Prostate gland (tissue), 2 donors: ENCODE results near the gene ERC2. TPM values are rescaled to one million over a fixed set of nuclear protein-coding genes. Genes with fewer than 3 reads are reported as not detected.

Experiments
- DNase-seq: peaks from one replicate; pipeline ENCODE4 v3.0.0-alpha.2; 2019; ENCODE audit warnings: low spot score
- H3K27ac ChIP-seq, 2 donors: fragments of 200-600 bp; sonication (generic); 2 replicates each; pipeline ENCODE4 v1.5.1; 2017 to 2019
- H3K27me3 ChIP-seq: fragments of 200-600 bp; sonication (generic); replicated peaks from 2 replicates; pipeline ENCODE4 v1.5.1; 2019; ENCODE audit not compliant: insufficient read depth
- H3K36me3 ChIP-seq, 2 donors: fragments of 200-600 bp; sonication (generic); 1 replicate in 1 of 2; 2 replicates in 1 of 2; pipeline versions ENCODE4 v1.5.1 to v1.8.1; 2017 to 2019
- H3K4me1 ChIP-seq: fragments of 200-600 bp; sonication (generic); replicated peaks from 2 replicates; pipeline ENCODE4 v1.5.1; 2019
- H3K4me3 ChIP-seq, 2 donors: fragments of 200-600 bp; sonication (generic); 2 replicates each; pipeline ENCODE4 v1.5.1; 2017 to 2019
- H3K9me3 ChIP-seq: fragments of 200-600 bp; sonication (generic); 2 replicates; pipeline ENCODE4 v1.5.1; 2017
- CTCF ChIP-seq, 4 experiments: fragments of 200-600 bp in 2 of 4; fragments of 450-650 bp in 2 of 4; sonication (generic) in 2 of 4; IDR thresholded peaks; 1 replicate in 3 of 4; 2 replicates in 1 of 4; pipeline ENCODE4 v1.5.1; 2016 to 2019; ENCODE audit warnings: antibody characterized with exemption in 4 of 4, mild to moderate bottlenecking in 2 of 4, moderate library complexity in 2 of 4
- POLR2A ChIP-seq: fragments of 450-650 bp; IDR thresholded peaks from one replicate; pipeline ENCODE4 v1.6.1; 2016; ENCODE audit warnings: antibody characterized with exemption, mild to moderate bottlenecking
- POLR2AphosphoS5 ChIP-seq: sonication (generic); formaldehyde crosslinking; IDR thresholded peaks from one replicate; pipeline ENCODE4 v1.6.1; 2017; ENCODE audit warnings: antibody characterized with exemption
- WGBS: methylation state at CpG from one replicate; pipeline ENCODE4 v1.1.5; 2018; 5-methylcytosine and 5-hydroxymethylcytosine counted together
- intact Hi-C: fragments of 100-400 bp; cut with DNase I; formaldehyde crosslinking; loops from one replicate; pipeline ENCODE4 v1.14.2; 2022
- total RNA-seq, 2 donors: library from RNA; depleted of rRNA; stranded (reverse); fragments of >200 nt; gene quantifications; one replicate each; pipeline ENCODE4 v1.1.0, GENCODE V29; 2016

Gene ERC2
- total RNA-seq, 2 donors from 2014 or later: 1.0 to 2.7 TPM

GRCh38 chr3:56404884-56405283 is 63.4 kb downstream of the ERC2 start:
- no peaks in the 10 kb centered on the region for H3K9me3 ChIP-seq
- intact Hi-C loops: no loop called here
- WGBS: 86% methylated on average over 3 of the region's 3 CpGs

GRCh38 chr3:56398659-56399058 is 69.6 kb downstream of the ERC2 start:
- TF ChIP-seq POLR2A (no peak), POLR2AphosphoS5 (no peak), CTCF (IDR thresholded peaks at IDR 0.05) (no peak)
- Histone ChIP-seq H3K4me1 (no peaks in the 10 kb centered on the region), H3K36me3 (no peaks in the 10 kb centered on the region), H3K27me3 (no peaks in the 10 kb centered on the region), H3K27ac (no peak overlapping the region), H3K4me3 (no peak overlapping the region), H3K9me3 (no peaks in the 10 kb centered on the region)
- intact Hi-C loops: no loop called here
- DNase-seq: no peak
- WGBS: 77% methylated on average over 2 of the region's 2 CpGs

More at GRCh38 chr3:56404884-56405283, 63.4 kb downstream of the ERC2 start:
- Histone ChIP-seq H3K27me3 (no peaks in the 10 kb centered on the region), H3K27ac (no peak overlapping the region), H3K36me3 (no peaks in the 10 kb centered on the region), H3K4me1 (no peaks in the 10 kb centered on the region), H3K4me3 (no peak overlapping the region)
- DNase-seq: no peak
- no peak for TF ChIP-seq POLR2A
- no peak for TF ChIP-seq CTCF (IDR thresholded peaks at IDR 0.05)
- TF ChIP-seq POLR2AphosphoS5: no peak

- no peak for DNase-seq
- Histone ChIP-seq H3K27ac (no peak overlapping the region), H3K27me3 (no peaks in the 10 kb centered on the region), H3K4me3 (no peak overlapping the region), H3K4me1 (no peaks in the 10 kb centered on the region), H3K9me3 (no peaks in the 10 kb centered on the region), H3K36me3 (no peaks in the 10 kb centered on the region)
- WGBS: 92% methylated on average over 2 of the region's 2 CpGs
- no peak for TF ChIP-seq CTCF (IDR thresholded peaks at IDR 0.05)
- no peak for TF ChIP-seq POLR2A
- no peak for TF ChIP-seq POLR2AphosphoS5
- intact Hi-C loops: no loop called here
Observed at GRCh38 chr3:56397798-56398197, 70.5 kb downstream of the ERC2 start.

GRCh38 chr3:56389183-56389830 is 79.0 kb downstream of the ERC2 start:
- 85% methylated on average over 3 of the region's 3 CpGs for WGBS
- no peaks in the 10 kb centered on the region for H3K4me1 ChIP-seq
- H3K9me3 ChIP-seq: no peaks in the 10 kb centered on the region
- DNase-seq: no peak
- no peaks in the 10 kb centered on the region for H3K36me3 ChIP-seq
- H3K27ac ChIP-seq: no peak overlapping the region
- no peaks in the 10 kb centered on the region for H3K27me3 ChIP-seq
- TF ChIP-seq POLR2A (no peak), POLR2AphosphoS5 (no peak), CTCF (IDR thresholded peaks at IDR 0.05) (no peak)
- intact Hi-C loops: no loop called here
- no peak overlapping the region for H3K4me3 ChIP-seq

GRCh38 chr3:56383092-56383491 is 85.2 kb downstream of the ERC2 start:
- no peaks in the 10 kb centered on the region for H3K36me3 ChIP-seq
- DNase-seq: no peak
- WGBS: 87% methylated on average over 3 of the region's 3 CpGs
- no peaks in the 10 kb centered on the region for H3K9me3 ChIP-seq
- H3K27me3 ChIP-seq: no peaks in the 10 kb centered on the region
- no peak for TF ChIP-seq POLR2AphosphoS5
- no peak for TF ChIP-seq POLR2A
- TF ChIP-seq CTCF (IDR thresholded peaks at IDR 0.05): no peak
- no peak overlapping the region for H3K27ac ChIP-seq
- H3K4me1 ChIP-seq: no peaks in the 10 kb centered on the region
- no peak overlapping the region for H3K4me3 ChIP-seq
- intact Hi-C loops: no loop called here
